Myocyte (in vitro differentiated cells): ENCODE measurements around the gene LRRN2. TPM values are rescaled to one million over a fixed set of nuclear protein-coding genes. Genes with fewer than 3 reads are reported as not detected.
"Not testable (repeated sequence)": the region's sequence is repeated elsewhere in the genome, so short reads cannot be mapped to it uniquely, and the experiment has no call there.

Source experiments
- DNase-seq: peaks from one replicate; pipeline ENCODE4 v3.0.0-alpha.2; 2012; ENCODE audit warnings: low read depth
- total RNA-seq: library from RNA; depleted of rRNA; stranded (reverse); fragments of >200 nt; gene quantifications from 2 replicates; pipeline ENCODE4 v1.2.3, GENCODE V29; 2014

LRRN2 gene
- total RNA-seq, 1 donor from 2014 or later, result 0.13 TPM

GRCh38 chr1:204692841-204693356, 7.4 kb upstream of the LRRN2 start:
- DNase-seq, result no peak

GRCh38 chr1:204692325-204692840, 6.8 kb upstream of the LRRN2 start:
- no peak for DNase-seq

GRCh38 chr1:204691328-204691730, 5.8 kb upstream of the LRRN2 start:
- not testable (repeated sequence) for DNase-seq

- DNase-seq, result no peak
Observed at GRCh38 chr1:204688776-204689175, 3.2 kb upstream of the LRRN2 start.

- DNase-seq, result no peak
Observed at GRCh38 chr1:204688007-204688406, 2.5 kb upstream of the LRRN2 start.

- no peak for DNase-seq
Observed at GRCh38 chr1:204684571-204685235, 835 bp downstream of the LRRN2 start.

GRCh38 chr1:204684206-204684570, 1.4 kb downstream of the LRRN2 start:
- DNase-seq, result no peak

GRCh38 chr1:204683284-204684205, 2.0 kb downstream of the LRRN2 start:
- no peak for DNase-seq

GRCh38 chr1:204680461-204680860, 5.1 kb downstream of the LRRN2 start:
- no peak for DNase-seq

GRCh38 chr1:204680051-204680450, 5.5 kb downstream of the LRRN2 start:
- DNase-seq, result no peak

GRCh38 chr1:204678721-204679475, 6.6 kb downstream of the LRRN2 start:
- DNase-seq, result peak; percentile 58

- no peak for DNase-seq
Observed at GRCh38 chr1:204677864-204678263, 7.7 kb downstream of the LRRN2 start.

- DNase-seq, result no peak
Observed at GRCh38 chr1:204676043-204676442, 9.5 kb downstream of the LRRN2 start.

- no peak for DNase-seq
Observed at GRCh38 chr1:204673909-204674649, 11.5 kb downstream of the LRRN2 start.

- no peak for DNase-seq
Observed at GRCh38 chr1:204673209-204673608, 12.3 kb downstream of the LRRN2 start.

- no peak for DNase-seq
Observed at GRCh38 chr1:204672482-204673121, 12.9 kb downstream of the LRRN2 start.

GRCh38 chr1:204672069-204672468, 13.5 kb downstream of the LRRN2 start:
- no peak for DNase-seq

GRCh38 chr1:204670152-204670927, 15.2 kb downstream of the LRRN2 start:
- no peak for DNase-seq

- DNase-seq, result no peak
Observed at GRCh38 chr1:204669579-204669978, 16.0 kb downstream of the LRRN2 start.

- no peak for DNase-seq
Observed at GRCh38 chr1:204664384-204664651, 21.2 kb downstream of the LRRN2 start.
